GM12865 (cell line): Measurements from ENCODE around the gene CACNA1H.
A peak's percentile ranks its signal among the peaks of the same experiment; 100 is the strongest.

ENCODE experiments used
- DNase-seq: peaks from one replicate; pipeline ENCODE4 v3.0.0; 2010; ENCODE audit warnings: low read depth
- H3K4me3 ChIP-seq: 2 replicates; pipeline ENCODE4 v1.5.1; 2011; ENCODE audit warnings: mild to moderate bottlenecking, low read depth, low read length, control low read depth
- CTCF ChIP-seq: IDR thresholded peaks from 2 replicates; pipeline ENCODE4 v1.5.1; 2011; ENCODE audit warnings: low read length, control low read depth, low read depth, inconsistent platforms; ENCODE audit not compliant: insufficient read depth; ENCODE audit errors: missing control alignments

Gene CACNA1H

GRCh38 chr16:1117176-1117900, 35.6 kb upstream of the CACNA1H start:
- no peak for TF ChIP-seq CTCF
- H3K4me3 ChIP-seq: no peak overlapping the region
- DNase-seq: no peak

- no peak for DNase-seq
- no peak overlapping the region for H3K4me3 ChIP-seq
- TF ChIP-seq CTCF: no peak
Observed at GRCh38 chr16:1117926-1118325, 35.0 kb upstream of the CACNA1H start.

- TF ChIP-seq CTCF: no peak
- DNase-seq: no peak
- no peak overlapping the region for H3K4me3 ChIP-seq
Observed at GRCh38 chr16:1119129-1119528, 33.8 kb upstream of the CACNA1H start.

GRCh38 chr16:1119766-1120576, 32.9 kb upstream of the CACNA1H start:
- DNase-seq: peak; percentile 21
- TF ChIP-seq CTCF: no peak
- H3K4me3 ChIP-seq: no peak overlapping the region

- H3K4me3 ChIP-seq: no peak overlapping the region
- no peak for DNase-seq
Observed at GRCh38 chr16:1120577-1120941, 32.3 kb upstream of the CACNA1H start.

GRCh38 chr16:1121009-1121408, 31.9 kb upstream of the CACNA1H start:
- no peak for TF ChIP-seq CTCF
- no peak overlapping the region for H3K4me3 ChIP-seq
- DNase-seq: no peak

More at GRCh38 chr16:1120577-1120941, 32.3 kb upstream of the CACNA1H start:
- no peak for TF ChIP-seq CTCF
